Vagina (tissue), 2 donors: ENCODE data around the gene S100A9. TPM values are rescaled to one million over a fixed set of nuclear protein-coding genes. Genes with fewer than 3 reads are reported as not detected.

Experiments
- DNase-seq, 2 donors: peaks; one replicate each; pipeline ENCODE4 v3.0.0-alpha.2; 2017; ENCODE audit errors: extremely low spot score in 2 of 2
- H3K27ac ChIP-seq: fragments of 200-600 bp; sonication (generic); one replicate; pipeline ENCODE4 v1.5.1; 2019
- H3K27me3 ChIP-seq: fragments of 200-600 bp; sonication (generic); one replicate; pipeline ENCODE4 v1.5.1; 2019
- H3K36me3 ChIP-seq, 2 donors: fragments of 200-600 bp; sonication (generic); one replicate each; pipeline ENCODE4 v1.5.1; 2017 to 2019
- H3K4me1 ChIP-seq: fragments of 200-600 bp; sonication (generic); one replicate; pipeline ENCODE4 v1.5.1; 2019
- H3K4me3 ChIP-seq, 2 donors: fragments of 200-600 bp; sonication (generic); 1 replicate in 1 of 2; 2 replicates in 1 of 2; pipeline ENCODE4 v1.5.1; 2016 to 2019
- H3K9me3 ChIP-seq: fragments of 200-600 bp; sonication (generic); one replicate; pipeline ENCODE4 v1.5.1; 2019
- POLR2A ChIP-seq, 2 donors: fragments of 450-650 bp; IDR thresholded peaks; one replicate each; pipeline ENCODE4 v1.6.1; 2017; ENCODE audit warnings: antibody characterized with exemption in 2 of 2, mild to moderate bottlenecking in 2 of 2, moderate library complexity in 2 of 2
- POLR2AphosphoS5 ChIP-seq, 2 donors: sonication (generic); formaldehyde crosslinking; IDR thresholded peaks; one replicate each; pipeline ENCODE4 v1.9.0; 2017; ENCODE audit warnings: antibody characterized with exemption in 2 of 2, mild to moderate bottlenecking in 2 of 2, low read depth in 1 of 2; ENCODE audit not compliant: insufficient read depth in 1 of 2
- intact Hi-C: fragments of 100-400 bp; cut with DNase I; formaldehyde crosslinking; loops from one replicate; pipeline ENCODE4 v1.15.1; 2023
- total RNA-seq: library from RNA; depleted of rRNA; stranded (reverse); fragments of >200 nt; gene quantifications from one replicate; pipeline ENCODE4 v1.2.3, GENCODE V29; 2016
- TF ChIP-seq, protein P1 (sequence below), 3 experiments: fragments of 450-650 bp in 2 of 3; fragments of 200-600 bp in 1 of 3; sonication (generic) in 1 of 3; IDR thresholded peaks; one replicate each; pipeline ENCODE4 v1.5.1; 2017 to 2019; ENCODE audit warnings: antibody characterized with exemption in 3 of 3, mild to moderate bottlenecking in 2 of 3, moderate library complexity in 2 of 3

Gene S100A9
- total RNA-seq, 1 donor from 2014 or later: 4,658 TPM

DNA sequence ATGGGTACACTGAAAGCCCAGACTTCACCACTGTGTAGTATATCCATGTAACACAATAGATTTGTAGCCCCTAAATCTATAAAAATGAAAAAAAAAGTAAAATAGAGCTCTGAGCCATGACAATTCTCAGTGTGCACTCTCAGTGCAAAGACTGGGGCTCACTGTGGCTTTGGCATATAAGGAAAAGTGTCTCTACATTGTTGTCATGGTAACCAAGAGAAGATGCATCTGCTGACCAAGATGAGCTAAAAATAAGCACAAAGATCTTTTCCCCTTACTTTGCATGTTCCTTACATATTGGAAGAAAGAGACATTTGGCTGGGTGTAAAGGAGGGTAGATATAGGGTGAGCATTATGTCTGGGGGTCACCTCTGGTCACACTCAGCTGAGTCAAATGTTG, 21.0 kb upstream of the S100A9 start:
- Histone ChIP-seq H3K27me3 (no peaks in the 10 kb centered on the region), H3K27ac (no peak overlapping the region), H3K9me3 (no peaks in the 10 kb centered on the region), H3K4me1 (no peaks in the 10 kb centered on the region), H3K4me3 (no peak overlapping the region), H3K36me3 (no peaks in the 10 kb centered on the region)
- no peak for TF ChIP-seq POLR2A (IDR thresholded peaks at IDR 0.05)
- TF ChIP-seq, protein P1, sequence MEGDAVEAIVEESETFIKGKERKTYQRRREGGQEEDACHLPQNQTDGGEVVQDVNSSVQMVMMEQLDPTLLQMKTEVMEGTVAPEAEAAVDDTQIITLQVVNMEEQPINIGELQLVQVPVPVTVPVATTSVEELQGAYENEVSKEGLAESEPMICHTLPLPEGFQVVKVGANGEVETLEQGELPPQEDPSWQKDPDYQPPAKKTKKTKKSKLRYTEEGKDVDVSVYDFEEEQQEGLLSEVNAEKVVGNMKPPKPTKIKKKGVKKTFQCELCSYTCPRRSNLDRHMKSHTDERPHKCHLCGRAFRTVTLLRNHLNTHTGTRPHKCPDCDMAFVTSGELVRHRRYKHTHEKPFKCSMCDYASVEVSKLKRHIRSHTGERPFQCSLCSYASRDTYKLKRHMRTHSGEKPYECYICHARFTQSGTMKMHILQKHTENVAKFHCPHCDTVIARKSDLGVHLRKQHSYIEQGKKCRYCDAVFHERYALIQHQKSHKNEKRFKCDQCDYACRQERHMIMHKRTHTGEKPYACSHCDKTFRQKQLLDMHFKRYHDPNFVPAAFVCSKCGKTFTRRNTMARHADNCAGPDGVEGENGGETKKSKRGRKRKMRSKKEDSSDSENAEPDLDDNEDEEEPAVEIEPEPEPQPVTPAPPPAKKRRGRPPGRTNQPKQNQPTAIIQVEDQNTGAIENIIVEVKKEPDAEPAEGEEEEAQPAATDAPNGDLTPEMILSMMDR (IDR thresholded peaks at IDR 0.05): no peak
- no peak for TF ChIP-seq POLR2AphosphoS5 (IDR thresholded peaks at IDR 0.05; ENCODE audit: insufficient read depth in 1 of 2, low read depth in 1 of 2)
- peak in 1 of 2 donors; percentile 25 for DNase-seq
- intact Hi-C loops: no loop called here

DNA sequence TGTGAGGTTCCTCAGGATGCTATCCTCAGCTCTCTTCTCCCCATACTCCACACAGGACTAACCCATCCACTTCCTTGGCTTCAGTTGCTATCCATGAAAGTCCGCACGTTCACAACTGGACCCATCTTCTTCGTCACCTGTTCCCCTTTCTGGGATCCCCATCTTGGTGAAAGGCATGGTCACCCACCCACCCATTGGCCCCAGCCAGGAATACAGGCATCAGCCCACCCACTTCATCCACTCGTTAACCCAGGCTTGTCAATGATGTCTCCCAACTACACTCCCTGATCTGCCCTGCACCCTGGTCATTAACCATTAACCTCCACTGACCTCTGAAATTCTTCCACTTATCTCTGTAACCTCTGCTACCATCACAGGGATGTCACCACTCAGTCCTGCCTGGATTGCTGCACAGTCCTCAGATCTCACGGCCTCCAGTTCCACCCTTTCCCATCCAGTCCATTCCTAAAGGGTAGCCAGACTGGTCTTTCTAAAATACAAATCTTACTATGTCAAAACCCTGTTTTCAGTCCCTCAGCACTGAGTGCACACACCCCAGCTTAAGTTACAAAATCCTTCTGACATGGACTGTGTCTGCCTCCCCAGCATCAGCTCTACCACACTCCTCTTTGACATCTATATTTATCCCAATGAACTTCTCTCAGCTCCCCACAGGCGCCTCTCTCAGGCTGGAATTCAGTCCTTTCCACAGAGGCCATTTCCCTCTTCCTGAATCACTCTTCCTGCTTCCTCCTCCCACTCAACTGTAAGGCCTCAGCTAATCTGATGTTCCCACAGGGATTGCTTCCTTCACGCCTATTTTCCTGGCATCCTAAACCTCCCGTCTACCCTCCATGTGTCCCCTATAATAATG, 19.4 kb upstream of the S100A9 start:
- Histone ChIP-seq H3K4me3 (no peak overlapping the region), H3K27me3 (no peaks in the 10 kb centered on the region)

DNA sequence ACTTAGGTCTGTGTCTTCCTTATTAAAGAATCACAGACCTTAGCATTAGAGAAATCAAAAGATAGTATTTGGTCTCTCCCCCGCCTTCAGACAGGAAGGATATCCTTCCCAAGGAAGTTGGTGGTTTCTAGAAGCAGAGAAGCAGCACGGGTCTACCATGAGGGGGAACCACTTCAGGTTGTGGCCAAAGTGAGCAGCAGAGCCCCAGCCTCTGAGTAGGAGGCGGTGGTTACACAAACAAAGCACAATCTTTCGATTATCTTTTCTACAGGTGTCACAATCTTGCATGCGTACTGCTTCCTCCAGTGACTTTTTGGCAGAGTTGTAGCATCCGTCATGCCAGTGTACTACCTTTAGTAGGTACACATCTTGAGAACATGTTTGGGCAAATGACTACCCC, 17.9 kb upstream of the S100A9 start:
- Histone ChIP-seq H3K4me3 (no peak overlapping the region), H3K27me3 (no peaks in the 10 kb centered on the region), H3K9me3 (no peaks in the 10 kb centered on the region), H3K36me3 (no peaks in the 10 kb centered on the region), H3K27ac (no peak overlapping the region), H3K4me1 (no peaks in the 10 kb centered on the region)
- TF ChIP-seq, protein P1 (IDR thresholded peaks at IDR 0.05): no peak
- TF ChIP-seq POLR2AphosphoS5 (IDR thresholded peaks at IDR 0.05; ENCODE audit: insufficient read depth in 1 of 2, low read depth in 1 of 2): no peak
- TF ChIP-seq POLR2A (IDR thresholded peaks at IDR 0.05): no peak
- DNase-seq: no peak
- intact Hi-C loops: no loop called here

More for the DNA sequence above, 19.4 kb upstream of the S100A9 start:
- Histone ChIP-seq H3K27ac (no peak overlapping the region), H3K4me1 (no peaks in the 10 kb centered on the region), H3K36me3 (no peaks in the 10 kb centered on the region), H3K9me3 (no peaks in the 10 kb centered on the region)
- intact Hi-C loops: no loop called here
- TF ChIP-seq POLR2AphosphoS5 (IDR thresholded peaks at IDR 0.05; ENCODE audit: insufficient read depth in 1 of 2, low read depth in 1 of 2) (no peak), POLR2A (IDR thresholded peaks at IDR 0.05) (no peak)
- TF ChIP-seq, protein P1 (IDR thresholded peaks at IDR 0.05): no peak
- DNase-seq: peak in 1 of 2 donors; percentile 42

DNA sequence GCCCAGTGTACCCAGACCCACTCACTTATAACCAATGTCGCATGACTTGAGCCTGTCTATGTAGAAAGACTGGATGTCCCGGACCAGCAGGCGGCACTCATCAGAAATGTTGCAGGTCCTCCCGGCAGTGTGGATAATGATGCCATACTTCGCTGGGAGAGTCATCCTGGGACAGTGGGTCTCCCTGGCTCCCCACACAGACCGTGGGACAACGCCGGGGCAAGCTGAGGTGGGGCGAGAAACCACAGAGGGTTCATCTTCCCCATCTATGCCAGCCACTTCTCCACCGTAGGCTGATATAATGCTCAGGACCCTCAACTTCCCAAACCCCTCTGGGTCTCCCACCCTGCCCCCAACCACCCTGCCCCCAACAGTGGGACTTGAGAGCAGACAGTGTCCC, 17.3 kb upstream of the S100A9 start:
- peak in 1 of 2 donors; percentile 25 for DNase-seq
- Histone ChIP-seq H3K4me3 (no peak overlapping the region), H3K36me3 (no peaks in the 10 kb centered on the region), H3K27ac (no peak overlapping the region), H3K4me1 (no peaks in the 10 kb centered on the region), H3K27me3 (no peaks in the 10 kb centered on the region), H3K9me3 (no peaks in the 10 kb centered on the region)
- intact Hi-C loops: no loop called here
- TF ChIP-seq POLR2A (IDR thresholded peaks at IDR 0.05): no peak
- TF ChIP-seq POLR2AphosphoS5 (IDR thresholded peaks at IDR 0.05; ENCODE audit: insufficient read depth in 1 of 2, low read depth in 1 of 2): no peak
- TF ChIP-seq, protein P1 (IDR thresholded peaks at IDR 0.05): no peak

DNA sequence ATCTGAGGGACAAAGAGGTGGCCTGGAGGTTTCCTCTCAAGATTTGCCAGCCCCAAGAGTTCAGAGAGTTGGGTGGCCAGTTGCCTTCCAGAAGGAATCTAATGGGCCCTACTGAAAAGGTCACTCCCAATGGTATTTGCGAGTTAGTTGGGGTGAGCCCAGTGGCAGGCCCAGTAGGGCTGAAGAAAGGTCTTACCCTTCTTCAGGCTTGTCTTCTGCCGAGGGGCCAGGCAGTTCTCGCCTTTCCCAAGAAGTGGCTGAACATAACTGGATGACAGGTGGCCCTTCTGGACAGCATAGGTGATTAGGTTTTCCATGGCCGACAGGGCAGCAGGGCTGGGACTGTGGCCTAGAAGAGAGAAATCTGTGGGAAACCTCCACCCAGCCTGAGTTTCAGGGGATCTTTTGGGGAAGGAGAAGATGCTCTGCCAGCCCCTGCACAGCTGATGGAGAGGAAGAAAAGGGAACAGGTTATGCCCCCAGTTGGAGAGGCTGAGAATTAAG, 16.2 kb upstream of the S100A9 start:
- peak in 1 of 2 donors; percentile 67 for DNase-seq
- intact Hi-C loops: no loop called here
- Histone ChIP-seq H3K9me3 (no peaks in the 10 kb centered on the region), H3K4me1 (no peaks in the 10 kb centered on the region), H3K27me3 (no peaks in the 10 kb centered on the region), H3K4me3 (no peak overlapping the region), H3K36me3 (no peaks in the 10 kb centered on the region), H3K27ac (no peak overlapping the region)
- TF ChIP-seq POLR2A (IDR thresholded peaks at IDR 0.05) (no peak), POLR2AphosphoS5 (IDR thresholded peaks at IDR 0.05; ENCODE audit: insufficient read depth in 1 of 2, low read depth in 1 of 2) (no peak)
- TF ChIP-seq, protein P1 (IDR thresholded peaks at IDR 0.05): no peak
